HCT116 (cell line): ENCODE data around the gene GGA2. TPM values are rescaled to one million over a fixed set of nuclear protein-coding genes. Genes with fewer than 3 reads are reported as not detected.

Experiments used
- ATAC-seq: fragments of 200-7000 bp; cut with Tn5 transposase; 2 replicates; pipeline ENCODE4 v1.9.1; 2020; ENCODE audit warnings: mild to moderate bottlenecking, moderate library complexity
- BruUV-seq: library from RNA; stranded (reverse); fragments of 400-500 nt; replicated peaks from 2 replicates; lab custom pipeline; 2021; lab: Mats Ljungman, UMichigan
- CTCF ChIA-PET: fragments of 300-600 bp; sonication (Branson Sonifier 250); formaldehyde crosslinking; loops from one replicate; lab custom pipeline; 2021; ENCODE audit warnings: antibody characterized with exemption; lab: Charles Lee
- POLR2A ChIA-PET: fragments of 300-600, 350-600 bp; sonication (Branson Sonifier 250); formaldehyde crosslinking; loops from one replicate; lab custom pipeline; 2021; ENCODE audit warnings: antibody characterized with exemption; lab: Charles Lee
- RAD21 ChIA-PET, 2 experiments: fragments of 300-600 bp; sonication (Branson Sonifier 250); formaldehyde crosslinking; loops; one replicate each; lab custom pipeline; 2023; ENCODE audit warnings: low total read pairs in 2 of 2; ENCODE audit not compliant: uncharacterized antibody in 2 of 2, unreplicated experiment in 2 of 2, low non-redundant PET in 1 of 2; lab: Charles Lee
- DNase-seq: peaks from one replicate; pipeline ENCODE4 v3.0.0-alpha.2; 2010; ENCODE audit warnings: low read depth, low spot score
- H2AFZ ChIP-seq: fragments of 200-600 bp; shearing (Covaris generic), sonication (generic); 2 replicates; pipeline ENCODE4 v1.6.1; 2017; ENCODE audit warnings: low read depth, mixed run types, mixed read lengths, antibody characterized with exemption, low read length; ENCODE audit not compliant: poor library complexity, severe bottlenecking
- H3K27ac ChIP-seq: 2 replicates; pipeline ENCODE4 v1.5.1; 2012; ENCODE audit warnings: low read depth, low read length
- H3K27me3 ChIP-seq: fragments of 200-600 bp; sonication (generic); 2 replicates; pipeline ENCODE4 v1.6.1; 2016; ENCODE audit warnings: mixed run types, low read length, mixed read lengths; ENCODE audit not compliant: insufficient read depth
- H3K36me3 ChIP-seq, 2 experiments: fragments of 200-500 bp in 1 of 2; fragments of 200-600 bp in 1 of 2; sonication (Bioruptor generic) in 1 of 2; sonication (generic) in 1 of 2; 2 replicates each; pipeline versions ENCODE4 v1.5.1 to v1.6.1; 2014 to 2016; ENCODE audit warnings: low read length in 2 of 2, inconsistent platforms in 1 of 2, mixed read lengths in 1 of 2, mixed run types in 1 of 2; ENCODE audit not compliant: insufficient read depth in 2 of 2, control insufficient read depth in 1 of 2
- H3K4me1 ChIP-seq, 2 experiments: fragments of 200-600 bp in 1 of 2; sonication (generic) in 1 of 2; 2 replicates each; pipeline versions ENCODE4 v1.5.1 to v1.6.1; 2012 to 2017; ENCODE audit warnings: low read length in 2 of 2, inconsistent platforms in 1 of 2, mild to moderate bottlenecking in 1 of 2, mixed read lengths in 1 of 2, mixed run types in 1 of 2, moderate library complexity in 1 of 2; ENCODE audit not compliant: insufficient read depth in 2 of 2, control insufficient read depth in 1 of 2
- H3K4me2 ChIP-seq: fragments of 200-600 bp; sonication (generic); 2 replicates; pipeline ENCODE4 v1.6.1; 2017; ENCODE audit warnings: mixed run types, low read length, mixed read lengths
- H3K4me3 ChIP-seq, 2 experiments: fragments of 200-600 bp in 1 of 2; sonication (generic) in 1 of 2; replicated peaks in 1 of 2; 2 replicates each; pipeline ENCODE4 v1.5.1; 2011 to 2016; ENCODE audit warnings: low read length in 2 of 2, control low read depth in 1 of 2, low read depth in 1 of 2, mild to moderate bottlenecking in 1 of 2, mixed read lengths in 1 of 2, mixed run types in 1 of 2
- H3K79me2 ChIP-seq: fragments of 200-600 bp; sonication (generic); 2 replicates; pipeline ENCODE4 v1.6.1; 2017; ENCODE audit warnings: mild to moderate bottlenecking, mixed run types, low read length, moderate library complexity, mixed read lengths; ENCODE audit not compliant: insufficient read depth
- H3K9ac ChIP-seq: fragments of 200-600 bp; sonication (generic); 2 replicates; pipeline ENCODE4 v1.6.1; 2016; ENCODE audit warnings: low read length, mixed read lengths
- H3K9me2 ChIP-seq: fragments of 200-600 bp; sonication (generic), shearing (Covaris generic); 2 replicates; pipeline ENCODE4 v1.6.1; 2017; ENCODE audit warnings: mixed run types, mild to moderate bottlenecking, moderate library complexity; ENCODE audit not compliant: insufficient read depth
- H3K9me3 ChIP-seq, 2 experiments: fragments of 200-500 bp in 1 of 2; fragments of 200-600 bp in 1 of 2; sonication (Bioruptor generic) in 1 of 2; sonication (generic) in 1 of 2; 2 replicates each; pipeline ENCODE4 v1.6.1; 2014 to 2017; ENCODE audit warnings: low read length in 2 of 2, mixed read lengths in 2 of 2, inconsistent platforms in 1 of 2, low read depth in 1 of 2, mild to moderate bottlenecking in 1 of 2, mixed run types in 1 of 2, moderate library complexity in 1 of 2; ENCODE audit not compliant: control insufficient read depth in 1 of 2, insufficient read depth in 1 of 2
- H4K20me1 ChIP-seq: fragments of 200-600 bp; sonication (generic), shearing (Covaris generic); 2 replicates; pipeline ENCODE4 v1.6.1; 2017; ENCODE audit warnings: mixed run types, mild to moderate bottlenecking, moderate library complexity; ENCODE audit not compliant: insufficient read depth
- ATF3 ChIP-seq: IDR thresholded peaks from 2 replicates; pipeline ENCODE4 v1.6.1; 2012
- CEBPB ChIP-seq: IDR thresholded peaks from 2 replicates; pipeline ENCODE4 v1.6.1; 2012; ENCODE audit warnings: low read depth
- ELF1 ChIP-seq: IDR thresholded peaks from 2 replicates; pipeline ENCODE4 v1.6.1; 2012; ENCODE audit warnings: low read depth, borderline replicate concordance
- EZH2phosphoT487 ChIP-seq: fragments of 200-600 bp; IDR thresholded peaks from 2 replicates; pipeline ENCODE4 v1.6.1; 2018; ENCODE audit warnings: antibody characterized with exemption, borderline replicate concordance
- JUND ChIP-seq: IDR thresholded peaks from 2 replicates; pipeline ENCODE4 v1.6.1; 2012
- POLR2AphosphoS5 ChIP-seq: IDR thresholded peaks from 2 replicates; pipeline ENCODE4 v1.6.1; 2011; ENCODE audit warnings: mild to moderate bottlenecking, low read depth, low read length, moderate library complexity
- RAD21 ChIP-seq: IDR thresholded peaks from 2 replicates; pipeline ENCODE4 v1.6.1; 2012; ENCODE audit warnings: low read depth, mild to moderate bottlenecking
- REST ChIP-seq: IDR thresholded peaks from 2 replicates; pipeline ENCODE4 v1.6.1; 2012; ENCODE audit warnings: low read depth
- SP1 ChIP-seq: IDR thresholded peaks from 2 replicates; pipeline ENCODE4 v1.6.1; 2012; ENCODE audit warnings: low read depth
- SRF ChIP-seq: IDR thresholded peaks from 2 replicates; pipeline ENCODE4 v1.6.1; 2012; ENCODE audit warnings: low read depth
- TCF7L2 ChIP-seq: IDR thresholded peaks from 2 replicates; pipeline ENCODE4 v1.7.0; 2011; ENCODE audit warnings: borderline replicate concordance, inconsistent platforms; ENCODE audit not compliant: insufficient read depth, insufficient read length; ENCODE audit errors: extremely low read depth
- ZNF274 ChIP-seq: fragments of 200-500 bp; sonication (Bioruptor generic); IDR thresholded peaks from 2 replicates; pipeline ENCODE4 v1.6.1; 2014; ENCODE audit warnings: mild to moderate bottlenecking, low read depth, low read length, inconsistent platforms
- intact Hi-C: fragments of 100-400 bp; cut with micrococcal nuclease; formaldehyde crosslinking; loops from 2 replicates; pipeline ENCODE4 v1.10.0; 2022
- total RNA-seq: library from RNA; stranded (reverse); gene quantifications from one replicate; pipeline ENCODE4 v1.2.1, GENCODE V29; 2021; ENCODE audit not compliant: unreplicated experiment

GGA2 gene
- total RNA-seq, 1 experiment from 2014 or later = 68.3 TPM

GRCh38 chr16:23500862-23501225 lies 9.4 kb downstream of the GGA2 start:
- ChIA-PET RAD21 (no interaction called here), POLR2A (no interaction called here), CTCF (no interaction called here)
- peaks cover 43% of the 10 kb centered on the region for H4K20me1 ChIP-seq
- peaks cover 0 to 7% of the 10 kb centered on the region in 2 experiments; a peak in 1 of 4 replicates for H3K36me3 ChIP-seq
- H3K9me3 ChIP-seq = no peaks in the 10 kb centered on the region
- H3K9ac ChIP-seq = no peak overlapping the region
- ATAC-seq (no peak), DNase-seq (no peak)
- no peak overlapping the region for H3K4me2 ChIP-seq
- no peaks in the 10 kb centered on the region for H3K9me2 ChIP-seq
- TF ChIP-seq RAD21 (no peak), JUND (no peak), ZNF274 (no peak), ATF3 (no peak), SRF (no peak), SP1 (no peak), EZH2phosphoT487 (no peak), ELF1 (no peak), REST (no peak), CEBPB (no peak), POLR2AphosphoS5 (no peak), TCF7L2 (no peak)
- H3K27me3 ChIP-seq = no peaks in the 10 kb centered on the region
- H3K4me3 ChIP-seq = no peak overlapping the region
- peaks cover 95% of the 10 kb centered on the region for H3K79me2 ChIP-seq
- peaks cover 17 to 40% of the 10 kb centered on the region in 2 experiments for H3K4me1 ChIP-seq
- no TSS peak for BruUV-seq
- intact Hi-C loops = no loop called here
- no peak overlapping the region for H3K27ac ChIP-seq
- no peak overlapping the region for H2AFZ ChIP-seq
